ENCODE data around the gene BARX1. TPM values are rescaled to one million over a fixed set of nuclear protein-coding genes. Genes with fewer than 3 reads are reported as not detected.

The BARX1 gene
- not detected for total RNA-seq

GRCh38 chr9:93955111-93955980 lies at the start of gene BARX1:
Gene BARX1 (minus strand): TSS chr9:93955355. CDS start chr9:93955146, 209 bp downstream.
- no peak for TF ChIP-seq CTCF (IDR thresholded peaks at IDR 0.05; ENCODE audit: low read depth)

- no peak for TF ChIP-seq CTCF (IDR thresholded peaks at IDR 0.05; ENCODE audit: low read depth)
These were observed 47.4 kb upstream of the BARX1 start for GRCh38 chr9:94002316-94003140.

- TF ChIP-seq CTCF (IDR thresholded peaks at IDR 0.05; ENCODE audit: low read depth), result no peak
These were observed 41.7 kb upstream of the BARX1 start for GRCh38 chr9:93996863-93997262.

- TF ChIP-seq CTCF (IDR thresholded peaks at IDR 0.05; ENCODE audit: low read depth), result no peak
These were observed 41.2 kb upstream of the BARX1 start for GRCh38 chr9:93996367-93996766.

- no peak for TF ChIP-seq CTCF (IDR thresholded peaks at IDR 0.05; ENCODE audit: low read depth)
These were observed 39.4 kb upstream of the BARX1 start for GRCh38 chr9:93994545-93994944.

GRCh38 chr9:93994132-93994531 lies 39.0 kb upstream of the BARX1 start:
- TF ChIP-seq CTCF (IDR thresholded peaks at IDR 0.05; ENCODE audit: low read depth), result no peak

- TF ChIP-seq CTCF (IDR thresholded peaks at IDR 0.05; ENCODE audit: low read depth), result no peak
These were observed 37.7 kb upstream of the BARX1 start for GRCh38 chr9:93992830-93993229.

Measured in subcutaneous adipose tissue (tissue), 4 donors.